AG04449 (cell line): Measurements from ENCODE around the gene DUS1L.

Experiments used
- CTCF ChIA-PET: fragments of 350-600 bp; formaldehyde crosslinking; extraction: SDS; loops from one replicate; lab custom pipeline; 2021; ENCODE audit warnings: antibody characterized with exemption; lab: Yijun Ruan, JAX
- POLR2A ChIA-PET: fragments of 400-600, 350-600 bp; formaldehyde crosslinking; extraction: SDS; loops from one replicate; lab custom pipeline; 2020; ENCODE audit warnings: antibody characterized with exemption, inconsistent platforms; lab: Yijun Ruan, JAX
- DNase-seq: peaks from one replicate; pipeline ENCODE4 v3.0.0-alpha.2; 2010; ENCODE audit warnings: low read depth, low spot score
- H3K4me3 ChIP-seq: 2 replicates; pipeline ENCODE4 v1.5.1; 2011; ENCODE audit warnings: low read depth, mild to moderate bottlenecking, control low read depth, low read length
- CTCF ChIP-seq: IDR thresholded peaks from one replicate; pipeline ENCODE4 v1.5.1; 2011; ENCODE audit warnings: mild to moderate bottlenecking, moderate library complexity, low read length, control low read depth, inconsistent platforms; ENCODE audit not compliant: insufficient read depth; ENCODE audit errors: missing control alignments

DUS1L gene

GRCh38 chr17:82029391-82029790, 36.2 kb downstream of the DUS1L start:
- CTCF ChIA-PET = interaction anchor here (0.8 to 4.2 kb wide), 19 partner anchors 9 to 292 kb away, joined by 3 to 94 read pairs (median 8); partner anchors contain the start of gene NOTUM
- POLR2A ChIA-PET = interaction anchor here (1.0 to 1.5 kb wide), 2 partner anchors 21 to 69 kb away, joined by 3 to 4 read pairs; partner anchors contain the start of gene FASN
- TF ChIP-seq CTCF = no peak
- H3K4me3 ChIP-seq = no peak overlapping the region
- no peak for DNase-seq

GRCh38 chr17:82028966-82029365, 36.6 kb downstream of the DUS1L start:
- ChIA-PET POLR2A (no interaction called here), CTCF (interaction anchor here (1.2 to 4.2 kb wide), 11 partner anchors 9 to 203 kb away, joined by 3 to 94 read pairs (median 12); partner anchors contain the start of genes DCXR and NOTUM)
- no peak overlapping the region for H3K4me3 ChIP-seq
- no peak for TF ChIP-seq CTCF
- no peak for DNase-seq

- no peak for TF ChIP-seq CTCF
- ChIA-PET CTCF (interaction anchor here (0.6 to 4.2 kb wide), 5 partner anchors 8 to 128 kb away, joined by 3 to 94 read pairs (median 4); partner anchors contain the start of gene DCXR), POLR2A (no interaction called here)
- no peak overlapping the region for H3K4me3 ChIP-seq
- no peak for DNase-seq
Measured at GRCh38 chr17:82028246-82028645, 37.4 kb downstream of the DUS1L start.

- DNase-seq = no peak
- CTCF ChIA-PET = interaction anchor here (1.1 to 1.7 kb wide), 3 partner anchors 12 to 129 kb away, joined by 3 to 6 read pairs (median 4); partner anchors contain the start of gene DCXR
- POLR2A ChIA-PET = interaction anchor here (0.7 kb wide), 1 partner anchor 12 kb away, joined by 3 read pairs; the partner anchor contains the start of gene DCXR
- no peak for TF ChIP-seq CTCF
- no peak overlapping the region for H3K4me3 ChIP-seq
Measured at GRCh38 chr17:82025401-82026107, 40.0 kb downstream of the DUS1L start.

- POLR2A ChIA-PET = no interaction called here
Measured at GRCh38 chr17:82024859-82025258, 40.7 kb downstream of the DUS1L start.

More at GRCh38 chr17:82024859-82025258, 40.7 kb downstream of the DUS1L start:
- no peak overlapping the region for H3K4me3 ChIP-seq
- CTCF ChIA-PET = interaction anchor here (1.7 to 10.7 kb wide), 2 partner anchors 13 to 63 kb away, joined by 4 to 290 read pairs; partner anchors contain the start of genes DCXR and NOTUM
- no peak for DNase-seq
- no peak for TF ChIP-seq CTCF
